ENCODE measurements around the gene ZNF814.
"Not testable (repeated sequence)": the region's sequence is repeated elsewhere in the genome, so short reads cannot be mapped to it uniquely, and the experiment has no call there.

ZNF814 gene

GRCh38 chr19:57815247-57816075 is 73.4 kb downstream of the ZNF814 start:
- no peak for DNase-seq

GRCh38 chr19:57814505-57815246 is 74.2 kb downstream of the ZNF814 start, which contains the start of gene ZNF552:
ZNF552 (minus strand) TSS chr19:57814913; CDS start chr19:57814743, 170 bp downstream.
- peak; percentile 94 for DNase-seq

GRCh38 chr19:57813919-57814504 is 74.8 kb downstream of the ZNF814 start:
- DNase-seq = no peak

GRCh38 chr19:57812975-57813820 is 75.6 kb downstream of the ZNF814 start:
- not testable (repeated sequence) for DNase-seq

- DNase-seq = no peak
These were observed 76.6 kb downstream of the ZNF814 start for GRCh38 chr19:57812226-57812625.

- DNase-seq = not testable (repeated sequence)
These were observed 78.2 kb downstream of the ZNF814 start for GRCh38 chr19:57810410-57811295.

- DNase-seq = no peak
These were observed 81.3 kb downstream of the ZNF814 start for GRCh38 chr19:57807541-57807940.

- DNase-seq = peak; percentile 46
These were observed 85.1 kb downstream of the ZNF814 start for GRCh38 chr19:57803594-57804325.

GRCh38 chr19:57803265-57803593 is 85.6 kb downstream of the ZNF814 start:
- peak; percentile 37 for DNase-seq

GRCh38 chr19:57802269-57802668 is 86.6 kb downstream of the ZNF814 start:
- no peak for DNase-seq

- no peak for DNase-seq
These were observed 88.1 kb downstream of the ZNF814 start for GRCh38 chr19:57800696-57801095.

All from DMS79 treated with DMSO at 0.1 percent for 48 hours (cell line).